Panc1 (cell line): ENCODE measurements around the gene CCM2. TPM values are rescaled to one million over a fixed set of nuclear protein-coding genes. Genes with fewer than 3 reads are reported as not detected.

Source experiments
- ATAC-seq: fragments of 200-7000 bp; cut with Tn5 transposase; 2 replicates; pipeline ENCODE4 v1.9.1; 2020; ENCODE audit warnings: mild to moderate bottlenecking, moderate library complexity
- BruUV-seq: library from RNA; stranded (reverse); fragments of 400-500 nt; replicated peaks from 2 replicates; lab custom pipeline; 2021; lab: Mats Ljungman, UMichigan
- CTCF ChIA-PET: fragments of 300-600 bp; sonication (Branson Sonifier 250); formaldehyde crosslinking; loops from one replicate; lab custom pipeline; 2022; ENCODE audit warnings: antibody characterized with exemption; lab: Charles Lee
- POLR2A ChIA-PET: fragments of 300-600 bp; sonication (Branson Sonifier 250); formaldehyde crosslinking; loops from one replicate; lab custom pipeline; 2022; ENCODE audit warnings: antibody characterized with exemption; lab: Charles Lee
- DNase-seq: peaks from one replicate; pipeline ENCODE4 v3.0.0-alpha.2; 2010; ENCODE audit warnings: low read depth, low spot score
- H3K27ac ChIP-seq: 2 replicates; pipeline ENCODE4 v1.5.1; 2011; ENCODE audit warnings: mild to moderate bottlenecking, low read length, inconsistent platforms
- H3K27me3 ChIP-seq: fragments of 200-500 bp; sonication (Bioruptor generic); 2 replicates; pipeline ENCODE4 v1.6.0; 2014; ENCODE audit warnings: low read length, inconsistent platforms; ENCODE audit not compliant: control insufficient read depth, insufficient read depth
- H3K36me3 ChIP-seq: fragments of 200-500 bp; sonication (Bioruptor generic); 2 replicates; pipeline ENCODE4 v1.5.1; 2014; ENCODE audit warnings: inconsistent platforms, mild to moderate bottlenecking, low read length, moderate library complexity; ENCODE audit not compliant: control insufficient read depth, insufficient read depth
- H3K4me1 ChIP-seq: 2 replicates; pipeline ENCODE4 v1.5.1; 2011; ENCODE audit warnings: inconsistent platforms, mild to moderate bottlenecking, low read length, moderate library complexity; ENCODE audit not compliant: control insufficient read depth, insufficient read depth
- H3K4me3 ChIP-seq, 2 experiments: 2 replicates each; pipeline ENCODE4 v1.5.1; 2011 to 2012; ENCODE audit warnings: low read depth in 2 of 2, low read length in 2 of 2, mild to moderate bottlenecking in 2 of 2, inconsistent platforms in 1 of 2, moderate library complexity in 1 of 2
- H3K9me3 ChIP-seq: fragments of 200-500 bp; sonication (Bioruptor generic); 2 replicates; pipeline ENCODE4 v1.5.1; 2014; ENCODE audit warnings: low read depth, mild to moderate bottlenecking, inconsistent platforms, low read length, moderate library complexity; ENCODE audit not compliant: control insufficient read depth, insufficient read depth
- POLR2AphosphoS5 ChIP-seq: IDR thresholded peaks from 2 replicates; pipeline ENCODE4 v1.6.1; 2012; ENCODE audit warnings: mild to moderate bottlenecking, low read depth, low read length, moderate library complexity
- REST ChIP-seq, 2 experiments: IDR thresholded peaks; 2 replicates each; pipeline ENCODE4 v1.6.1; 2011 to 2012; ENCODE audit warnings: low read depth in 2 of 2, control low read depth in 1 of 2, low read length in 1 of 2, mild to moderate bottlenecking in 1 of 2, moderate library complexity in 1 of 2; ENCODE audit not compliant: insufficient read depth in 1 of 2
- SIN3A ChIP-seq: IDR thresholded peaks from 2 replicates; pipeline ENCODE4 v1.6.1; 2012; ENCODE audit warnings: low read depth, mild to moderate bottlenecking, low read length, moderate library complexity, borderline replicate concordance; ENCODE audit not compliant: insufficient read depth
- TCF7L2 ChIP-seq: IDR thresholded peaks from 2 replicates; pipeline ENCODE4 v1.6.1; 2011; ENCODE audit warnings: mild to moderate bottlenecking, low read depth, low read length, inconsistent platforms
- in situ Hi-C: cut with HindIII; loops from 2 replicates; pipeline ENCODE4 v1.10.0; 2016; ENCODE audit warnings: low sequenced_read_pairs, low pct_unique_long_range_greater_than_20kb
- intact Hi-C: fragments of 100-400 bp; cut with micrococcal nuclease; formaldehyde crosslinking; loops from one replicate; pipeline ENCODE4 v1.10.0; 2022; ENCODE audit not compliant: unreplicated experiment
- total RNA-seq: library from RNA; stranded (reverse); gene quantifications from one replicate; pipeline ENCODE4 v1.2.1, GENCODE V29; 2021; ENCODE audit not compliant: unreplicated experiment
- TF ChIP-seq, protein P1 (sequence below): fragments of 450-650 bp; IDR thresholded peaks from 2 replicates; pipeline ENCODE4 v1.5.1; 2017; ENCODE audit warnings: mild to moderate bottlenecking

The CCM2 gene
- total RNA-seq, 1 experiment from 2014 or later, result 97.1 TPM

- intact Hi-C loops, result no loop called here
- CTCF ChIA-PET, result no interaction called here
- H3K4me1 ChIP-seq, result no peaks in the 10 kb centered on the region
- no TSS peak for BruUV-seq
- in situ Hi-C loops, result no loop called here
- no peak overlapping the region for H3K27ac ChIP-seq
- TF ChIP-seq POLR2AphosphoS5, result no peak
- TF ChIP-seq SIN3A, result no peak
- TF ChIP-seq, protein P1, sequence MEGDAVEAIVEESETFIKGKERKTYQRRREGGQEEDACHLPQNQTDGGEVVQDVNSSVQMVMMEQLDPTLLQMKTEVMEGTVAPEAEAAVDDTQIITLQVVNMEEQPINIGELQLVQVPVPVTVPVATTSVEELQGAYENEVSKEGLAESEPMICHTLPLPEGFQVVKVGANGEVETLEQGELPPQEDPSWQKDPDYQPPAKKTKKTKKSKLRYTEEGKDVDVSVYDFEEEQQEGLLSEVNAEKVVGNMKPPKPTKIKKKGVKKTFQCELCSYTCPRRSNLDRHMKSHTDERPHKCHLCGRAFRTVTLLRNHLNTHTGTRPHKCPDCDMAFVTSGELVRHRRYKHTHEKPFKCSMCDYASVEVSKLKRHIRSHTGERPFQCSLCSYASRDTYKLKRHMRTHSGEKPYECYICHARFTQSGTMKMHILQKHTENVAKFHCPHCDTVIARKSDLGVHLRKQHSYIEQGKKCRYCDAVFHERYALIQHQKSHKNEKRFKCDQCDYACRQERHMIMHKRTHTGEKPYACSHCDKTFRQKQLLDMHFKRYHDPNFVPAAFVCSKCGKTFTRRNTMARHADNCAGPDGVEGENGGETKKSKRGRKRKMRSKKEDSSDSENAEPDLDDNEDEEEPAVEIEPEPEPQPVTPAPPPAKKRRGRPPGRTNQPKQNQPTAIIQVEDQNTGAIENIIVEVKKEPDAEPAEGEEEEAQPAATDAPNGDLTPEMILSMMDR, result no peak
- TF ChIP-seq TCF7L2, result no peak
- no peak for TF ChIP-seq REST (IDR thresholded peaks at IDR 0.05; ENCODE audit: insufficient read depth in 1 of 2, low read depth in 2 of 2, low read length in 1 of 2)
- ATAC-seq (no peak), DNase-seq (no peak)
- no peaks in the 10 kb centered on the region for H3K36me3 ChIP-seq
- POLR2A ChIA-PET, result interaction anchor here (0.6 kb wide), 1 partner anchor 47 kb away, joined by 5 read pairs; no protein-coding TSS in a partner anchor
- no peak overlapping the region for H3K4me3 ChIP-seq
- H3K27me3 ChIP-seq, result no peaks in the 10 kb centered on the region
- H3K9me3 ChIP-seq, result no peaks in the 10 kb centered on the region
Observed at GRCh38 chr7:45070254-45070642, 70.2 kb downstream of the CCM2 start.

DNA sequence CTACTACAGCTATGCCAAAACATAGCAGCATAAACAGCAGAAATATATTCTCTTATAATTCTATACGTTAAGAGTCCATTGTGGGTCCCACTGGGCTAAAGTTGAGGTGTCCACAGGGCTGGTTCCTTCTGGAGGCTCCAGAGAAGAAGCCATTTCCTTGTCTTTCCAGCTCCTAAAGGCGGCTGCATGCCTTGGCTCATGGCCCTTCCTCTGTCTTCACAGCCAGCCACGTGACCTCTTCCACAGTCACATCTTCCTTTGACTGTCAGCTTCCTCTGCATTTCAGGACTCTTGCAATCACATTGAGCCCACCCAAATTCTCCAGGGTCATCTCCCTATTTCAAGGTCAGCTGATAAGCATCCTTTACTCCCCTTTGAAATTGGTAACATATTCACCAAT lies 71.5 kb downstream of the CCM2 start:
- DNase-seq (no peak), ATAC-seq (no peak)
- ChIA-PET POLR2A (no interaction called here), CTCF (no interaction called here)
- H3K27me3 ChIP-seq, result no peaks in the 10 kb centered on the region
- BruUV-seq, result no TSS peak
- TF ChIP-seq REST (IDR thresholded peaks at IDR 0.05; ENCODE audit: insufficient read depth in 1 of 2, low read depth in 2 of 2, low read length in 1 of 2) (no peak), TCF7L2 (no peak), POLR2AphosphoS5 (no peak), SIN3A (no peak)
- TF ChIP-seq, protein P1, result no peak
- in situ Hi-C loops, result no loop called here
- intact Hi-C loops, result no loop called here
- no peak overlapping the region for H3K27ac ChIP-seq
- H3K4me1 ChIP-seq, result no peaks in the 10 kb centered on the region
- no peak overlapping the region for H3K4me3 ChIP-seq
- no peaks in the 10 kb centered on the region for H3K9me3 ChIP-seq
- peaks cover 2% of the 10 kb centered on the region; the same call in 1 of the 2 replicates for H3K36me3 ChIP-seq
